Central memory CD8-positive, alpha-beta T cell (primary cell): ENCODE measurements around the gene NDUFAF7.

Experiments used
- ATAC-seq: fragments of 150-1000 bp; cut with Tn5 transposase; replicated peaks from 2 replicates; pipeline ENCODE4 v1.10.0; 2022; ENCODE audit warnings: mild to moderate bottlenecking, moderate FRiP score, moderate number of reproducible peaks; ENCODE audit not compliant: poor library complexity, severe bottlenecking; ENCODE audit errors: extremely low read depth
- DNase-seq, 2 donors: peaks; one replicate each; pipeline ENCODE4 v3.0.0; 2021; ENCODE audit warnings: low spot score in 2 of 2
- H3K27ac Mint-ChIP-seq: one replicate; pipeline ENCODE4 v1.8.0; 2022; ENCODE audit warnings: low read depth, mild to moderate bottlenecking, moderate library complexity, mixed read lengths
- H3K27me3 Mint-ChIP-seq: one replicate; pipeline ENCODE4 v1.8.0; 2022; ENCODE audit warnings: mixed read lengths
- H3K36me3 Mint-ChIP-seq: one replicate; pipeline ENCODE4 v1.8.0; 2022; ENCODE audit warnings: mild to moderate bottlenecking, moderate library complexity, mixed read lengths; ENCODE audit not compliant: insufficient read depth
- H3K4me1 Mint-ChIP-seq: one replicate; pipeline ENCODE4 v1.8.0; 2022; ENCODE audit warnings: mixed read lengths
- H3K4me3 Mint-ChIP-seq: one replicate; pipeline ENCODE4 v1.8.0; 2022; ENCODE audit warnings: mild to moderate bottlenecking, moderate library complexity, mixed read lengths
- H3K9me3 Mint-ChIP-seq: one replicate; pipeline ENCODE4 v1.8.0; 2022; ENCODE audit warnings: mixed read lengths

NDUFAF7 gene

DNA sequence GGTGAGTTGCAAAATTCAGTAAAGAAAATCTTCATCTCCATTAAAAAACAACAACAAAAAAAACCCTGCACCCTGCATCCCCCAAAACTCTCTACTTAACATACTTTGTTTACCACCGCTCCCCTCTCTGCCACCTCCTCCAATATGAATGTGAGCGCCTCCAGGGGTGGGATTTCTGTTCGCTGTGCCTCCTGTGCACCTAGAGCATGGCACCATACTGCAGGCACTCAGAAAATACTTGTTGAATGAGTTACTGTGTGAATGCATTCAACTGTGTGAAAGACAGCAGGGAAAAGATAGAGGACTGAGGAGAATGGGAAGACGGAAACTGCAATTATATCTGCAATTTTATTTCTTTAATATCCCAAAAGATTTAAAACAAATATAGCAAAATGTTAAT is 4.6 kb upstream of the NDUFAF7 start:
- no peak overlapping the region for H3K27ac Mint-ChIP-seq
- no peak for ATAC-seq
- H3K4me3 Mint-ChIP-seq = no peak overlapping the region
- H3K36me3 Mint-ChIP-seq = peaks cover 31% of the 10 kb centered on the region
- no peaks in the 10 kb centered on the region for H3K9me3 Mint-ChIP-seq
- DNase-seq = no peak
- H3K27me3 Mint-ChIP-seq = no peaks in the 10 kb centered on the region
- peaks cover 48% of the 10 kb centered on the region for H3K4me1 Mint-ChIP-seq

- no peak overlapping the region for H3K4me3 Mint-ChIP-seq
- H3K4me1 Mint-ChIP-seq = peaks cover 40% of the 10 kb centered on the region
- no peaks in the 10 kb centered on the region for H3K27me3 Mint-ChIP-seq
- ATAC-seq = no peak
- no peaks in the 10 kb centered on the region for H3K9me3 Mint-ChIP-seq
- no peak for DNase-seq
- no peak overlapping the region for H3K27ac Mint-ChIP-seq
- H3K36me3 Mint-ChIP-seq = peaks cover 20% of the 10 kb centered on the region
Observed at GRCh38 chr2:37228788-37229187, 2.7 kb upstream of the NDUFAF7 start.

DNA sequence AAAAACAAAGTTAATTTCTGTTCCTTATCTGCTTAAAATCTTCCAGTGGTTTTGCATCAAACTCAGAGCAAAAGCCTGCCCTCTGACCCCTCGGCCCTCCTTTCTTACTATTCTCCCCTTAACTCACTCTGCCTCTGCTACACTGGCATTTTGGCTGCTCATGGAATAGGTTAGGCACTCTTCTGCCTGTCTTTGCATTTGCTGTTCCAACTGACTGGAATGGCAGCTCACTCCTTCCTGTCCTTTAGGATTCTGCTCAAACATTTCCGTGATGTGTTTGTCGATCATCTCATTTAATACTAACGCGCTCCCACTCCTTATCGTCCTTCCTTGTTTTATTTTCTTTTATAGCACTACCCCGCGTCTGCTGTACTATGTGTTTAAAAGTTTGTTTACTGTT is 877 bp upstream of the NDUFAF7 start:
- no peak for DNase-seq
- no peak overlapping the region for H3K27ac Mint-ChIP-seq
- peaks cover 18% of the 10 kb centered on the region for H3K36me3 Mint-ChIP-seq
- no peaks in the 10 kb centered on the region for H3K9me3 Mint-ChIP-seq
- no peaks in the 10 kb centered on the region for H3K27me3 Mint-ChIP-seq
- ATAC-seq = no peak
- H3K4me3 Mint-ChIP-seq = no peak overlapping the region
- H3K4me1 Mint-ChIP-seq = peaks cover 36% of the 10 kb centered on the region

- H3K27ac Mint-ChIP-seq = no peak overlapping the region
- no peaks in the 10 kb centered on the region for H3K9me3 Mint-ChIP-seq
- H3K27me3 Mint-ChIP-seq = no peaks in the 10 kb centered on the region
- DNase-seq (no peak), ATAC-seq (peak; percentile 5)
- no peak overlapping the region for H3K4me3 Mint-ChIP-seq
- peaks cover 21% of the 10 kb centered on the region for H3K36me3 Mint-ChIP-seq
- peaks cover 31% of the 10 kb centered on the region for H3K4me1 Mint-ChIP-seq
Observed at GRCh38 chr2:37232131-37232933, 874 bp downstream of the NDUFAF7 start.

DNA sequence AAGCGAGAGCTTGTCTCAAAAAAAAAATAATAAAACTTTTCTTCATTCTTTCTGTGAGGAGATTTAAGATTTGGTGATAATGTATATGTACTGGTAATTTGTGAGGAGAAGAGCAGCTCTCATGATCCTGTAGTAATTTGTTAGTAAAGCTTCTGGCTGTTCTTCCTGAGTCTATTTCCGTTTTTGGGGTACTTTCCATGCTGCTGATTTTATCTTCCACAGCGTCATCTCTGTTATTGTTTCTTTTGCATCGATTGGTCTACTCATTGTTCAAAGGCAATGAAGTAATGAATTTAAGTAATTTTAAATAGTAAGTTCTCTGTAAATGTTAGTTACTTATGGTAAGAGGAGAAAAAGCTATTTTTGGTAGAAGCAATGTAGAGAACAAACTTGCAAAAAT is 12.0 kb downstream of the NDUFAF7 start:
- peaks cover 46% of the 10 kb centered on the region for H3K36me3 Mint-ChIP-seq
- no peak for DNase-seq
- H3K4me1 Mint-ChIP-seq = no peaks in the 10 kb centered on the region
- H3K27me3 Mint-ChIP-seq = no peaks in the 10 kb centered on the region
- no peaks in the 10 kb centered on the region for H3K9me3 Mint-ChIP-seq
- H3K4me3 Mint-ChIP-seq = no peak overlapping the region
- H3K27ac Mint-ChIP-seq = no peak overlapping the region
- ATAC-seq = no peak

GRCh38 chr2:37244017-37244416 is 12.6 kb downstream of the NDUFAF7 start:
- Mint-ChIP-seq H3K4me1 (no peaks in the 10 kb centered on the region), H3K4me3 (no peak overlapping the region), H3K27ac (no peak overlapping the region), H3K27me3 (no peaks in the 10 kb centered on the region), H3K36me3 (peaks cover 45% of the 10 kb centered on the region), H3K9me3 (no peaks in the 10 kb centered on the region)
- ATAC-seq = no peak
- DNase-seq = no peak

GRCh38 chr2:37244755-37245154 is 13.3 kb downstream of the NDUFAF7 start:
- DNase-seq (no peak), ATAC-seq (no peak)
- Mint-ChIP-seq H3K36me3 (peaks cover 48% of the 10 kb centered on the region), H3K27me3 (no peaks in the 10 kb centered on the region), H3K4me1 (no peaks in the 10 kb centered on the region), H3K27ac (no peak overlapping the region), H3K4me3 (no peak overlapping the region), H3K9me3 (no peaks in the 10 kb centered on the region)

- no peak overlapping the region for H3K4me3 Mint-ChIP-seq
- no peaks in the 10 kb centered on the region for H3K9me3 Mint-ChIP-seq
- no peaks in the 10 kb centered on the region for H3K4me1 Mint-ChIP-seq
- H3K27ac Mint-ChIP-seq = no peak overlapping the region
- H3K27me3 Mint-ChIP-seq = no peaks in the 10 kb centered on the region
- peaks cover 52% of the 10 kb centered on the region for H3K36me3 Mint-ChIP-seq
- DNase-seq (no peak), ATAC-seq (no peak)
Observed at GRCh38 chr2:37246205-37246604, 14.7 kb downstream of the NDUFAF7 start.

DNA sequence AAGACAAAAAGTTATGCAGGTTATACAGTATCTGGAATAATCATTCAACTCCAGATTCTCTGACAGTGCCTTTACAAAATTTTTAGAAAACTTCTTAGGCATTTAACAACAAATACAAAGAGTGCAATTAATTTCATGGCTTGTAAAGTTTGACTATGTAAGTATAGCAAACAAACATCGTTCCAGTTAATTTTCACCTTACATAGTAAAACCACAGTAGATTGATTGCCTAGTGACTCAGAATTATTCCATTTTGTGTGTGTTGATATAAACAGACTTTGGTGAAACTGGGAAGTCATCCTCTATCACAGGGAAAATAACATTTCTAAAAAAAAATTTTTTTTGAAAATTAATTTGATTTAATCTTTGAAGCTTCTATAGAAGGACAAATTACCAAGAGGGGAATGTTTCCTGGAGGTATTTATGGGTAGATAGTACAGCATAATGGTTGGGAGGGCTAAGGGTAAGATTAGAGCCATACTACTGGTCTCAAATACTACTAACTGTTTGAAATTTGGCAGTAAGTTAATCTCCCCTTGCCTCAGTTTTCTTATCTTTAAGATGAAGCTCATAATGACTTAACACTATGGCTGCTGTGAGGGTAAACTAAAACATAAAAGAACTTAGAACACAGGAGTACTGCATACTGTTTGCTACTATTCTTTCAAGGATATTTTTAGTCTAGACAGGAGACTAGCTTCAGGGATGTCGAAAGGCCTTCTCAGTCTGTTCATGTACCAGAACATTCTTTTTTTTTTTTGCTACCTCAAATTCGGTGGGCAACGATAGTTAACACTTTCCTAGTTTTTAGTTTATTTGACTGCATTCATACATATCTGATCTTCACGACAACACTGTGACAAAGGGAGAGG is 19.6 kb downstream of the NDUFAF7 start:
- H3K27me3 Mint-ChIP-seq = no peaks in the 10 kb centered on the region

DNA sequence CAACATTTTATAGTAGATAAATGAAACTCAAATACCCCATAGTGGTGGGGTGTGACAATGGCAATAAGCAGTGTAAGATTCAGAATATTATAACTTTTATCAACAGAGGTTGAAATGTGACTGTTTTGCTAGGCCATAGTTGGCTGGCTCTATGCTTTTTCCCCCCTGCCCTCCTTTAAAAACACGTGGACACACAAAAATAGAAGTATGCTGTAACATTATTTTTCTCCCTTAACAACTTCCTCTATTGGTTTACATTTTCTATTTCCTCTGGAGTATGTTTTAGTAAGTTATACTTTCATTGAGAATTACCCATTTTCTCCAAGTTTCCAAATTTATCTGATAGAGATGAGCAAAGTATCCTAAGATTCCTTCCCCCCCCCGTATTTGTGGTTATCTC is 31.1 kb downstream of the NDUFAF7 start:
- Mint-ChIP-seq H3K27ac (peak overlapping the region; percentile 11), H3K27me3 (no peaks in the 10 kb centered on the region), H3K36me3 (peaks cover 20% of the 10 kb centered on the region), H3K4me1 (no peaks in the 10 kb centered on the region), H3K4me3 (no peak overlapping the region), H3K9me3 (no peaks in the 10 kb centered on the region)
- no peak for DNase-seq
- no peak for ATAC-seq

More for the DNA sequence above, 19.6 kb downstream of the NDUFAF7 start:
- Mint-ChIP-seq H3K4me1 (no peaks in the 10 kb centered on the region), H3K27ac (no peak overlapping the region), H3K9me3 (no peaks in the 10 kb centered on the region), H3K4me3 (no peak overlapping the region), H3K36me3 (peaks cover 47% of the 10 kb centered on the region)
- no peak for DNase-seq
- ATAC-seq = no peak

GRCh38 chr2:37263839-37264238 is 32.4 kb downstream of the NDUFAF7 start:
- DNase-seq (no peak), ATAC-seq (no peak)
- Mint-ChIP-seq H3K27me3 (no peaks in the 10 kb centered on the region), H3K9me3 (no peaks in the 10 kb centered on the region), H3K36me3 (peaks cover 21% of the 10 kb centered on the region), H3K4me3 (no peak overlapping the region), H3K4me1 (no peaks in the 10 kb centered on the region), H3K27ac (peak overlapping the region; percentile 8)

- no peak overlapping the region for H3K4me3 Mint-ChIP-seq
- no peak for DNase-seq
- no peaks in the 10 kb centered on the region for H3K27me3 Mint-ChIP-seq
Observed at GRCh38 chr2:37267685-37268084, 36.2 kb downstream of the NDUFAF7 start.

DNA sequence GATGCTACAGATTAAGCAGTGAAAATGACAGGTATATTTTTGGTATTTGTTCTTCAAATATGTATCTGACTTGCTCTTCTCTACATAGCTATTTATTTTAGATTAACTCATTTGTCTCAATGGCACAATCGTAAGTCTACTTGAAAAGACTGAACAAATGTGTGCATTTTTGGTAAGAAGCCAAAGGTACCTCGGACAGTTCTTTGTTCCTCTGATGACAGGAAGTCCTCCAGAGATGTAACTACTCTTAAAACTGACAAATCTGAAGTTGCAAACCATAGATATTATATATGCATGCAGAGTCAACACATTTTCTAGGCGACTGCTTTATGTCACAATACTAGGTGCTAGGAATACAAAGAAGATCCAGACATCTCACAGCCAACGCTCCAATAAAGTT is 36.7 kb downstream of the NDUFAF7 start:
- H3K27me3 Mint-ChIP-seq = no peaks in the 10 kb centered on the region
- no peak overlapping the region for H3K27ac Mint-ChIP-seq
- H3K4me3 Mint-ChIP-seq = no peak overlapping the region
- no peak for ATAC-seq
- peaks cover 26% of the 10 kb centered on the region for H3K36me3 Mint-ChIP-seq
- no peaks in the 10 kb centered on the region for H3K9me3 Mint-ChIP-seq
- H3K4me1 Mint-ChIP-seq = no peaks in the 10 kb centered on the region
- DNase-seq = no peak

More at GRCh38 chr2:37267685-37268084, 36.2 kb downstream of the NDUFAF7 start:
- ATAC-seq = no peak
- H3K4me1 Mint-ChIP-seq = no peaks in the 10 kb centered on the region
- peaks cover 26% of the 10 kb centered on the region for H3K36me3 Mint-ChIP-seq
- H3K27ac Mint-ChIP-seq = no peak overlapping the region
- no peaks in the 10 kb centered on the region for H3K9me3 Mint-ChIP-seq
